Thyroid gland (tissue), 4 donors: ENCODE data around the gene IGFN1.

Experiments
- CTCF ChIP-seq, 6 experiments: fragments of 200-600 bp in 3 of 6; fragments of 450-650 bp in 3 of 6; sonication (generic) in 3 of 6; IDR thresholded peaks; one replicate each; pipeline ENCODE4 v1.5.1; 2016 to 2019; ENCODE audit warnings: antibody characterized with exemption in 6 of 6, mild to moderate bottlenecking in 2 of 6, inconsistent platforms in 1 of 6, moderate library complexity in 1 of 6
- POLR2A ChIP-seq, 2 donors: fragments of 450-650 bp; IDR thresholded peaks; one replicate each; pipeline ENCODE4 v1.6.1; 2017; ENCODE audit warnings: antibody characterized with exemption in 2 of 2, mild to moderate bottlenecking in 2 of 2, moderate library complexity in 1 of 2

- TF ChIP-seq CTCF (IDR thresholded peaks at IDR 0.05): no peak
- no peak for TF ChIP-seq POLR2A (IDR thresholded peaks at IDR 0.05)
Observed at GRCh38 chr1:201205036-201205435, 14.4 kb downstream of the IGFN1 start.
